Activated CD8-positive, alpha-beta memory T cell treated with anti-CD3 and anti-CD28 coated beads, Interleukin-2, amount 50 U/mL, for 24 hours (primary cell): ENCODE results near the gene AGA.

ENCODE experiments used
- DNase-seq: peaks from one replicate; pipeline ENCODE4 v3.0.0-alpha.2; 2020; ENCODE audit errors: extremely low read depth

Gene AGA

DNA sequence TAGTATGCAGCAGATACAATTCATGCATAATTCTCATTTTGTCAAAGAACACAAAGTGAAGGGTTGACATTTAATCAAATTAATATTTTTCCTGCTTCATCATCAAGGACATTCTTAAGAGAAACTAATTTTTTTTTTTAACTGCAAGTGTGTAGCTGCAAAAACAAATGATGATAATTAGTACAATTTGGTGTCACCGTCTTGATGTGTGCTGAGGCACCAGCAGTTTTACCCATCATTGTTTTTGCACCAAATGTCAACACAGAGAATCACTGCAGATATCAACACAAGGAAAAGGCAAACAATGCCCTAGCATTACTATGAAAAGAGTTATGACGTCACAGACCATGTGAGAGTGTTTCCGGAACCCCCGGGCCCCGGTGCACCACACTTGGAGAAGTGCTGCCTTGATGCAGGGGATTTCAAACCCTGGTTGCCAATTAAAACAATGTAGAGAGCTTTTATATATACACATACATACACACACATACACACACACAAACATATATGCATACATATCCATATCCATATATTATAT, 55.9 kb downstream of the AGA start:
- no peak for DNase-seq

DNA sequence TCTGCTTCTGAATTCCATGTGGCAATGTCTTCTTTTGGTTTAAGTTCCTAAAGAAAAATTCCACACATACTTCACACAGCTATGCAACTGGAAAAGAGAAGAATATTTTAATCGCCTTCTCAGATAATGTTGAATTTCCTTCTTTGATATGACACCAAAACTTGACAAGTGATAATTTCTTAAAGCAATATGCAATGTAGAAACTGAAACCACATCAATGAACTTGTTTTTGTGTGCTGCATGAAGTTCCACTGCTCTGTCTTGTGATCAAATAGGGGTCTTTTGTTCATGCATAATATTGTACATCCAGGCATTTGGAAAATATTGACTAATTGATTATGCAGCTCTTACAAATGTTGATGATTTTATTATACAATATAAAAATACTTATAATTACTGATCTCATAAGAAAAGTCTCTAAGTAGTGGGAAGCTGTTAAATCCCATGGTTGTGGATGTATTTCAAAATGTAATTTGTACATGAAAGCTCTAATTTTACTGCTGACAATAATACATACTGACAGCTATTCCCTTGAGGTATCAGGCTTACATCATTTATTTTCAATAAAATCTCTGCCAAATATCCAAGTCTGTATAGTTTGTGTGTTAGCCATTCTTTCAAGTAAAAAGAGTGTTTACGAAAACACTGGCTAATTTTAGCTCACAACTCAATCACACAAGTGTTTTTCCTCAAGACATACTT, 56.5 kb downstream of the AGA start:
- no peak for DNase-seq

- no peak for DNase-seq
Measured at GRCh38 chr4:177384856-177385397, 57.3 kb downstream of the AGA start.

GRCh38 chr4:177381762-177382310, 60.4 kb downstream of the AGA start:
- no peak for DNase-seq
